Measurements from ENCODE around the gene EXOSC6. TPM values are rescaled to one million over a fixed set of nuclear protein-coding genes. Genes with fewer than 3 reads are reported as not detected.
A peak's percentile ranks its signal among the peaks of the same experiment; 100 is the strongest.
"Not testable (repeated sequence)": the region's sequence is repeated elsewhere in the genome, so short reads cannot be mapped to it uniquely, and the experiment has no call there.

Gene EXOSC6
- total RNA-seq = 27.9 to 28.5 TPM (median 28.4 TPM) in 3 replicates

- H3K27ac Mint-ChIP-seq = peak within 1 kb of the TSS; percentile 93
Measured at GRCh38 chr16:70251629-70252354, at the start of gene EXOSC6. Gene EXOSC6, minus strand, starts transcription at chr16:70251940. Its CDS starts 40 bp downstream, at chr16:70251900.

GRCh38 chr16:70301121-70301520 lies 49.4 kb upstream of the EXOSC6 start:
- Mint-ChIP-seq H3K4me1 (peaks cover 15% of the 10 kb centered on the region), H3K9me3 (peaks cover 18% of the 10 kb centered on the region), H3K36me3 (peaks cover 27% of the 10 kb centered on the region), H3K27me3 (ENCODE audit: low read depth) (no peaks in the 10 kb centered on the region), H3K27ac (no peak overlapping the region), H3K4me3 (peak overlapping the region; percentile 92)
- DNase-seq (ENCODE audit: low spot score in 2 of 2, unreplicated experiment in 2 of 2) = no peak
- TF ChIP-seq CTCF (IDR thresholded peaks at IDR 0.05; ENCODE audit: unreplicated experiment) = no peak

More at GRCh38 chr16:70251629-70252354, at the start of gene EXOSC6:
- H3K4me1 Mint-ChIP-seq = peaks cover 10% of the 10 kb centered on the region
- H3K4me3 Mint-ChIP-seq = peak within 1 kb of the TSS; percentile 84
- no peaks in the 10 kb centered on the region for H3K9me3 Mint-ChIP-seq
- TF ChIP-seq CTCF (IDR thresholded peaks at IDR 0.05; ENCODE audit: unreplicated experiment) = peak; percentile 76
- H3K27me3 Mint-ChIP-seq (ENCODE audit: low read depth) = no peaks in the 10 kb centered on the region
- DNase-seq (ENCODE audit: low spot score in 2 of 2, unreplicated experiment in 2 of 2) = peak; percentile 85 to 93
- H3K36me3 Mint-ChIP-seq = peaks cover 14% of the 10 kb centered on the region

- peaks cover 15% of the 10 kb centered on the region for H3K4me1 Mint-ChIP-seq
- H3K9me3 Mint-ChIP-seq = peaks cover 18% of the 10 kb centered on the region
- TF ChIP-seq CTCF (IDR thresholded peaks at IDR 0.05; ENCODE audit: unreplicated experiment) = no peak
Measured at GRCh38 chr16:70298988-70299938, 47.5 kb upstream of the EXOSC6 start, which contains the start of gene DDX19B. Gene DDX19B, plus strand, starts transcription at chr16:70299186. Its CDS starts 112 bp downstream, at chr16:70299298.

GRCh38 chr16:70295634-70296033 lies 43.9 kb upstream of the EXOSC6 start:
- no peaks in the 10 kb centered on the region for H3K27me3 Mint-ChIP-seq (ENCODE audit: low read depth)
- TF ChIP-seq CTCF (IDR thresholded peaks at IDR 0.05; ENCODE audit: unreplicated experiment) = no peak
- H3K27ac Mint-ChIP-seq = no peak overlapping the region
- H3K36me3 Mint-ChIP-seq = peaks cover 2% of the 10 kb centered on the region
- no peak overlapping the region for H3K4me3 Mint-ChIP-seq
- DNase-seq (ENCODE audit: low spot score in 2 of 2, unreplicated experiment in 2 of 2) = no peak
- H3K9me3 Mint-ChIP-seq = no peaks in the 10 kb centered on the region
- peaks cover 15% of the 10 kb centered on the region for H3K4me1 Mint-ChIP-seq

More at GRCh38 chr16:70298988-70299938, 47.5 kb upstream of the EXOSC6 start, which contains the start of gene DDX19B:
- Mint-ChIP-seq H3K36me3 (peaks cover 23% of the 10 kb centered on the region), H3K27ac (peak within 1 kb of the TSS; percentile 96), H3K4me3 (peak within 1 kb of the TSS; percentile 92), H3K27me3 (ENCODE audit: low read depth) (no peaks in the 10 kb centered on the region)
- DNase-seq (ENCODE audit: low spot score in 2 of 2, unreplicated experiment in 2 of 2) = peak; percentile 36 to 62

- Mint-ChIP-seq H3K36me3 (no peaks in the 10 kb centered on the region), H3K4me3 (no peak overlapping the region), H3K9me3 (no peaks in the 10 kb centered on the region), H3K27me3 (ENCODE audit: low read depth) (no peaks in the 10 kb centered on the region), H3K4me1 (peaks cover 13% of the 10 kb centered on the region), H3K27ac (no peak overlapping the region)
- no peak for DNase-seq (ENCODE audit: low spot score in 2 of 2, unreplicated experiment in 2 of 2)
- TF ChIP-seq CTCF (IDR thresholded peaks at IDR 0.05; ENCODE audit: unreplicated experiment) = no peak
Measured at GRCh38 chr16:70294385-70295025, 42.8 kb upstream of the EXOSC6 start.

- H3K4me3 Mint-ChIP-seq; DNase-seq (ENCODE audit: low spot score in 2 of 2, unreplicated experiment in 2 of 2); H3K36me3 Mint-ChIP-seq; H3K27me3 Mint-ChIP-seq (ENCODE audit: low read depth); H3K9me3 Mint-ChIP-seq; H3K4me1 Mint-ChIP-seq; H3K27ac Mint-ChIP-seq: not testable (repeated sequence)
Measured at GRCh38 chr16:70292148-70292547, 40.4 kb upstream of the EXOSC6 start.

All from mesothelial cell of epicardium (in vitro differentiated cells).